Body of pancreas (tissue), 4 donors: ENCODE measurements around the gene NR4A1. TPM values are rescaled to one million over a fixed set of nuclear protein-coding genes. Genes with fewer than 3 reads are reported as not detected.
A peak's percentile ranks its signal among the peaks of the same experiment; 100 is the strongest.

Source experiments
- ATAC-seq: fragments of 150-250 bp; one replicate; pipeline ENCODE4 v1.9.1; 2016
- DNase-seq, 4 donors: peaks; one replicate each; pipeline ENCODE4 v3.0.0-alpha.2; 2019
- H3K27ac ChIP-seq, 4 donors: fragments of 200-600 bp; sonication (generic); 1 replicate in 3 of 4; 2 replicates in 1 of 4; pipeline versions ENCODE4 v1.5.1 to v1.6.1; 2016 to 2019; ENCODE audit warnings: mild to moderate bottlenecking in 1 of 4, mixed read lengths in 1 of 4, moderate library complexity in 1 of 4
- H3K27me3 ChIP-seq, 2 donors: fragments of 200-600 bp; sonication (generic); one replicate each; pipeline ENCODE4 v1.6.0; 2016; ENCODE audit warnings: mild to moderate bottlenecking in 1 of 2
- H3K36me3 ChIP-seq, 2 donors: fragments of 200-600 bp; sonication (generic); replicated peaks in 1 of 2; 2 replicates each; pipeline ENCODE4 v1.5.1; 2016; ENCODE audit warnings: low read depth in 2 of 2; ENCODE audit not compliant: insufficient read depth in 1 of 2
- H3K4me1 ChIP-seq: fragments of 200-600 bp; sonication (generic); one replicate; pipeline ENCODE4 v1.6.0; 2016
- H3K4me3 ChIP-seq, 2 donors: fragments of 200-600 bp; sonication (generic); 1 replicate in 1 of 2; 2 replicates in 1 of 2; pipeline ENCODE4 v1.5.1; 2016 to 2019
- H3K9me3 ChIP-seq, 3 donors: fragments of 200-600 bp; sonication (generic); 1 replicate in 2 of 3; 2 replicates in 1 of 3; pipeline ENCODE4 v1.5.1; 2016
- POLR2A ChIP-seq, 3 donors: fragments of 450-650 bp; IDR thresholded peaks; one replicate each; pipeline ENCODE4 v1.6.1; 2016; ENCODE audit warnings: antibody characterized with exemption in 3 of 3, mild to moderate bottlenecking in 2 of 3
- WGBS, 2 donors: methylation state at CpG; one replicate each; pipeline ENCODE4 v1.1.5; 2017; 5-methylcytosine and 5-hydroxymethylcytosine counted together
- intact Hi-C: fragments of 100-400 bp; cut with DNase I; formaldehyde crosslinking; loops from one replicate; pipeline ENCODE4 v1.15.1; 2023
- total RNA-seq, 2 donors: library from RNA; depleted of rRNA; stranded (reverse); fragments of >200 nt; gene quantifications; one replicate each; pipeline ENCODE4 v1.1.0, GENCODE V29; 2016
- TF ChIP-seq, protein P1 (sequence below), 7 experiments: fragments of 450-650 bp in 4 of 7; fragments of 200-600 bp in 3 of 7; sonication (generic) in 3 of 7; IDR thresholded peaks; one replicate each; pipeline ENCODE4 v1.5.1; 2016 to 2019; ENCODE audit warnings: antibody characterized with exemption in 7 of 7

Gene NR4A1
- total RNA-seq, 2 donors from 2014 or later, result 36.6 to 253 TPM

GRCh38 chr12:52055731-52056711, 4.8 kb downstream of the NR4A1 start:
- no peaks in the 10 kb centered on the region for H3K9me3 ChIP-seq
- H3K27me3 ChIP-seq, result no peaks in the 10 kb centered on the region
- no peak overlapping the region for H3K27ac ChIP-seq
- TF ChIP-seq, protein P1, sequence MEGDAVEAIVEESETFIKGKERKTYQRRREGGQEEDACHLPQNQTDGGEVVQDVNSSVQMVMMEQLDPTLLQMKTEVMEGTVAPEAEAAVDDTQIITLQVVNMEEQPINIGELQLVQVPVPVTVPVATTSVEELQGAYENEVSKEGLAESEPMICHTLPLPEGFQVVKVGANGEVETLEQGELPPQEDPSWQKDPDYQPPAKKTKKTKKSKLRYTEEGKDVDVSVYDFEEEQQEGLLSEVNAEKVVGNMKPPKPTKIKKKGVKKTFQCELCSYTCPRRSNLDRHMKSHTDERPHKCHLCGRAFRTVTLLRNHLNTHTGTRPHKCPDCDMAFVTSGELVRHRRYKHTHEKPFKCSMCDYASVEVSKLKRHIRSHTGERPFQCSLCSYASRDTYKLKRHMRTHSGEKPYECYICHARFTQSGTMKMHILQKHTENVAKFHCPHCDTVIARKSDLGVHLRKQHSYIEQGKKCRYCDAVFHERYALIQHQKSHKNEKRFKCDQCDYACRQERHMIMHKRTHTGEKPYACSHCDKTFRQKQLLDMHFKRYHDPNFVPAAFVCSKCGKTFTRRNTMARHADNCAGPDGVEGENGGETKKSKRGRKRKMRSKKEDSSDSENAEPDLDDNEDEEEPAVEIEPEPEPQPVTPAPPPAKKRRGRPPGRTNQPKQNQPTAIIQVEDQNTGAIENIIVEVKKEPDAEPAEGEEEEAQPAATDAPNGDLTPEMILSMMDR (IDR thresholded peaks at IDR 0.05), result no peak
- no peak for TF ChIP-seq POLR2A (IDR thresholded peaks at IDR 0.05)
- ATAC-seq (no peak), DNase-seq (no peak)
- no peaks in the 10 kb centered on the region for H3K36me3 ChIP-seq
- 86 to 91% methylated on average over 20 to 27 of the region's 27 CpGs for WGBS, 2 donors
- H3K4me1 ChIP-seq, result peaks cover 23% of the 10 kb centered on the region
- intact Hi-C loops, result no loop called here
- no peak overlapping the region for H3K4me3 ChIP-seq

- H3K9me3 ChIP-seq, result no peaks in the 10 kb centered on the region
- H3K4me1 ChIP-seq, result peaks cover 21% of the 10 kb centered on the region
- H3K4me3 ChIP-seq, result no peak overlapping the region
- DNase-seq (no peak), ATAC-seq (no peak)
- H3K36me3 ChIP-seq, result no peaks in the 10 kb centered on the region
- 76 to 82% methylated on average over 12 to 23 of the region's 23 CpGs for WGBS, 2 donors
- peak overlapping the region in 1 of 4 donors; percentile 6 for H3K27ac ChIP-seq
- TF ChIP-seq POLR2A (IDR thresholded peaks at IDR 0.05), result no peak
- TF ChIP-seq, protein P1 (IDR thresholded peaks at IDR 0.05), result no peak
- no peaks in the 10 kb centered on the region for H3K27me3 ChIP-seq
- intact Hi-C loops, result no loop called here
Measured at GRCh38 chr12:52056801-52057637, 5.8 kb downstream of the NR4A1 start.

GRCh38 chr12:52057638-52058576, 6.7 kb downstream of the NR4A1 start:
- Histone ChIP-seq H3K27me3 (no peaks in the 10 kb centered on the region), H3K27ac (no peak overlapping the region), H3K36me3 (no peaks in the 10 kb centered on the region), H3K4me3 (no peak overlapping the region), H3K9me3 (no peaks in the 10 kb centered on the region), H3K4me1 (peaks cover 17% of the 10 kb centered on the region)
- no peak for TF ChIP-seq POLR2A (IDR thresholded peaks at IDR 0.05)
- TF ChIP-seq, protein P1 (IDR thresholded peaks at IDR 0.05), result no peak
- DNase-seq (no peak), ATAC-seq (no peak)
- intact Hi-C loops, result no loop called here
- WGBS, 2 donors, result 86 to 94% methylated on average over 14 of the region's 14 CpGs

DNA sequence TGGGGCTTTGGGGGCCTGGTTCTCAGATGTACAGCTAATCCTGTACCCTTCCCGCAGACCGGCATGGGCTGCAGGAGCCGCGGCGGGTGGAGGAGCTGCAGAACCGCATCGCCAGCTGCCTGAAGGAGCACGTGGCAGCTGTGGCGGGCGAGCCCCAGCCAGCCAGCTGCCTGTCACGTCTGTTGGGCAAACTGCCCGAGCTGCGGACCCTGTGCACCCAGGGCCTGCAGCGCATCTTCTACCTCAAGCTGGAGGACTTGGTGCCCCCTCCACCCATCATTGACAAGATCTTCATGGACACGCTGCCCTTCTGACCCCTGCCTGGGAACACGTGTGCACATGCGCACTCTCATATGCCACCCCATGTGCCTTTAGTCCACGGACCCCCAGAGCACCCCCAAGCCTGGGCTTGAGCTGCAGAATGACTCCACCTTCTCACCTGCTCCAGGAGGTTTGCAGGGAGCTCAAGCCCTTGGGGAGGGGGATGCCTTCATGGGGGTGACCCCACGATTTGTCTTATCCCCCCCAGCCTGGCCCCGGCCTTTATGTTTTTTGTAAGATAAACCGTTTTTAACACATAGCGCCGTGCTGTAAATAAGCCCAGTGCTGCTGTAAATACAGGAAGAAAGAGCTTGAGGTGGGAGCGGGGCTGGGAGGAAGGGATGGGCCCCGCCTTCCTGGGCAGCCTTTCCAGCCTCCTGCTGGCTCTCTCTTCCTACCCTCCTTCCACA, 7.6 kb downstream of the NR4A1 start:
- 70 to 76% methylated on average over 15 to 22 of the region's 25 CpGs for WGBS, 2 donors
- no peak overlapping the region for H3K4me3 ChIP-seq
- no peaks in the 10 kb centered on the region for H3K27me3 ChIP-seq
- intact Hi-C loops, result no loop called here
- TF ChIP-seq POLR2A (IDR thresholded peaks at IDR 0.05), result no peak
- TF ChIP-seq, protein P1 (IDR thresholded peaks at IDR 0.05), result no peak
- ATAC-seq (no peak), DNase-seq (no peak)
- peaks cover 19% of the 10 kb centered on the region for H3K4me1 ChIP-seq
- no peaks in the 10 kb centered on the region for H3K36me3 ChIP-seq
- no peaks in the 10 kb centered on the region for H3K9me3 ChIP-seq
- no peak overlapping the region for H3K27ac ChIP-seq
